LNCaP clone FGC (cell line): ENCODE measurements around the gene NEUROD2.

Source experiments
- DNase-seq: peaks from one replicate; pipeline ENCODE4 v3.0.0-alpha.2; 2011; ENCODE audit warnings: low read depth
- H3K4me3 ChIP-seq: 2 replicates; pipeline ENCODE4 v1.5.1; 2011; ENCODE audit warnings: mild to moderate bottlenecking, low read depth, low read length, control low read depth
- CTCF ChIP-seq: IDR thresholded peaks from 2 replicates; pipeline ENCODE4 v1.5.1; 2012; ENCODE audit warnings: mild to moderate bottlenecking; ENCODE audit not compliant: control insufficient read depth, insufficient read depth; ENCODE audit errors: extremely low read depth

Gene NEUROD2

GRCh38 chr17:39598047-39598481, 9.7 kb downstream of the NEUROD2 start:
- DNase-seq, result no peak
- H3K4me3 ChIP-seq, result no peak overlapping the region
- TF ChIP-seq CTCF, result no peak

- DNase-seq, result no peak
- no peak for TF ChIP-seq CTCF
- no peak overlapping the region for H3K4me3 ChIP-seq
These were observed 10.2 kb downstream of the NEUROD2 start for GRCh38 chr17:39597372-39598046.

- no peak for DNase-seq
- no peak overlapping the region for H3K4me3 ChIP-seq
- TF ChIP-seq CTCF, result no peak
These were observed 11.0 kb downstream of the NEUROD2 start for GRCh38 chr17:39596543-39597267.

GRCh38 chr17:39595928-39596510, 11.7 kb downstream of the NEUROD2 start:
- no peak for TF ChIP-seq CTCF
- no peak for DNase-seq
- no peak overlapping the region for H3K4me3 ChIP-seq

- no peak overlapping the region for H3K4me3 ChIP-seq
- no peak for TF ChIP-seq CTCF
- DNase-seq, result no peak
These were observed 12.4 kb downstream of the NEUROD2 start for GRCh38 chr17:39595294-39595693.

GRCh38 chr17:39593371-39593770, 14.3 kb downstream of the NEUROD2 start:
- TF ChIP-seq CTCF, result no peak
- no peak for DNase-seq
- no peak overlapping the region for H3K4me3 ChIP-seq
